OCI-LY1 (cell line): Measurements from ENCODE around the gene ZMIZ2.

Source experiments
- H2AFZ ChIP-seq: fragments of 200-600 bp; sonication (generic), shearing (Covaris generic); 2 replicates; pipeline ENCODE4 v1.6.0; 2014; ENCODE audit warnings: antibody characterized with exemption, mild to moderate bottlenecking, low read length
- H3F3A ChIP-seq: fragments of 200-600 bp; sonication (generic), shearing (Covaris generic); 2 replicates; pipeline ENCODE4 v1.6.0; 2014; ENCODE audit warnings: mild to moderate bottlenecking, antibody characterized with exemption, low read length, moderate library complexity; ENCODE audit not compliant: insufficient read depth
- H3K27ac ChIP-seq: fragments of 200-600 bp; sonication (generic); 2 replicates; pipeline ENCODE4 v1.5.1; 2014; ENCODE audit warnings: low read length, mixed run types, mild to moderate bottlenecking, low read depth; ENCODE audit not compliant: poor library complexity, severe bottlenecking
- H3K27me3 ChIP-seq: fragments of 200-600 bp; sonication (generic); 2 replicates; pipeline ENCODE4 v1.6.0; 2014; ENCODE audit warnings: antibody characterized with exemption, mild to moderate bottlenecking, low read length, moderate library complexity; ENCODE audit not compliant: insufficient read depth
- H3K36me3 ChIP-seq: fragments of 200-600 bp; sonication (generic); 2 replicates; pipeline ENCODE4 v1.6.1; 2014; ENCODE audit warnings: mild to moderate bottlenecking, antibody characterized with exemption, low read length, moderate library complexity, mixed read lengths; ENCODE audit not compliant: insufficient read depth
- H3K4me1 ChIP-seq: fragments of 200-600 bp; sonication (generic); 2 replicates; pipeline ENCODE4 v1.5.1; 2014; ENCODE audit warnings: mild to moderate bottlenecking, low read length, moderate library complexity; ENCODE audit not compliant: insufficient read depth, severe bottlenecking
- H3K4me2 ChIP-seq: fragments of 200-600 bp; sonication (generic), shearing (Covaris generic); 2 replicates; pipeline ENCODE4 v1.6.1; 2014; ENCODE audit warnings: low read length
- H3K4me3 ChIP-seq: fragments of 200-600 bp; sonication (generic); 2 replicates; pipeline ENCODE4 v1.5.1; 2014; ENCODE audit warnings: low read length, low read depth, mild to moderate bottlenecking, mixed read lengths; ENCODE audit not compliant: poor library complexity, severe bottlenecking
- H3K79me2 ChIP-seq: fragments of 200-600 bp; shearing (Covaris generic); 2 replicates; pipeline ENCODE4 v1.6.1; 2016; ENCODE audit warnings: mixed run types, low read length, mixed read lengths; ENCODE audit not compliant: insufficient read depth
- H3K9ac ChIP-seq: fragments of 200-600 bp; sonication (generic), shearing (Covaris generic); 2 replicates; pipeline ENCODE4 v1.6.1; 2014; ENCODE audit warnings: mild to moderate bottlenecking, low read length, mixed read lengths
- H3K9me2 ChIP-seq: fragments of 200-600 bp; sonication (generic), shearing (Covaris generic); 2 replicates; pipeline ENCODE4 v1.6.1; 2014; ENCODE audit warnings: low read depth, mild to moderate bottlenecking, low read length, mixed read lengths
- H3K9me3 ChIP-seq: fragments of 200-600 bp; shearing (Covaris generic); 2 replicates; pipeline ENCODE4 v1.6.1; 2014; ENCODE audit warnings: low read length, mixed read lengths
- H4K20me1 ChIP-seq: fragments of 200-600 bp; sonication (generic), shearing (Covaris generic); 2 replicates; pipeline ENCODE4 v1.6.0; 2016; ENCODE audit warnings: mild to moderate bottlenecking, low read length; ENCODE audit not compliant: insufficient read depth
- EZH2 ChIP-seq: fragments of 200-600 bp; sonication (generic), shearing (Covaris generic); IDR thresholded peaks from 2 replicates; pipeline ENCODE4 v1.8.0; 2017; ENCODE audit warnings: borderline replicate concordance, mixed run types, mild to moderate bottlenecking, antibody characterized with exemption, low read length, moderate library complexity, mixed read lengths
- TF ChIP-seq, protein P1 (sequence below): fragments of 200-600 bp; sonication (generic), shearing (Covaris generic); IDR thresholded peaks from 2 replicates; pipeline ENCODE4 v1.5.1; 2017; ENCODE audit warnings: mild to moderate bottlenecking, antibody characterized with exemption, low read length, moderate library complexity, mixed read lengths

Gene ZMIZ2

DNA sequence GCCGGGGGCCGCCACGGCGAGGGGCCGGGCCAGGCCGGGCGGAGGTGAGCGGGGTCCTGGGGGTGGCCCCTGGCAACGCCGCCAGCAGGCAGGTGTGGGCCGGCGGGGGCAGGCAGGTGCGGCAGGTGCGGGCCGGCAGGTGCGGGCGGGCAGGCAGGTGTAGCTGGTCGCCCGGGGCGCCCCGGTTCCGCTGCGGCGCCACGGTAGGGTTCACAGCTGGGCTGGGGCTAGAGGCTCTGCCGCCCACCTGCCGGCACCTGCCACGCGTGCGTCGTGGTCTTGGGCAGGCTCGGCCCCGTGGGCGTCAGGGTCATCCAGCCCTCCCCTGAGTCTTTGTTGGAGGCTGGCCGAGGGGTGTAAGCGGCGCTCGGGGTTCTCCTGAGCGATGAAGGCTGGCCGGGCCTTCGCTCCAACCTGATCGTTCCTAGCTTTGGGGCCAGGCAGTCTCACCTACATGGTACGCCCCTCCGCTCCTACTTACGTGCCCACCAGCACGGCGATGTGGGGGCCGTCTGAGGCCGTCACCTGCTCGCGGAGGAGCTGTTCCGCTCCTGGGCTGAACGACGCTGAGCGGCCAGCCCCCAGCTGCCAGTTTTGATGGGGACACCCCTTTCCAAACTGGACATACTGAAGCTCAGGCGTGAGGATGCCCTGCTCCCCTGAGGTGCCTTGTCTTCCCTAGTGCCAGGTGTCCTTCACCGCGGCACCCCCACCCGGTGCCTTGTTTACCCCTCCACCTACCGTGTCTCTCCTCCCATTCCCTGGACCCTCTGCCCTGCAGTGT is 493 bp downstream of the ZMIZ2 start:
- H3K9me2 ChIP-seq: no peaks in the 10 kb centered on the region
- H3K27ac ChIP-seq: peak overlapping the region; percentile 76
- H3K4me2 ChIP-seq: peak overlapping the region; percentile 78
- H3K36me3 ChIP-seq: no peaks in the 10 kb centered on the region
- H4K20me1 ChIP-seq: no peaks in the 10 kb centered on the region
- H3K79me2 ChIP-seq: peaks cover 16% of the 10 kb centered on the region; the same call in 1 of the 2 replicates
- H3K9me3 ChIP-seq: no peaks in the 10 kb centered on the region
- H3K4me1 ChIP-seq: peaks cover 43% of the 10 kb centered on the region
- H3K9ac ChIP-seq: peak overlapping the region; percentile 74
- no peak overlapping the region for H2AFZ ChIP-seq
- peak overlapping the region; percentile 85 for H3K4me3 ChIP-seq
- TF ChIP-seq EZH2: no peak
- TF ChIP-seq, protein P1, sequence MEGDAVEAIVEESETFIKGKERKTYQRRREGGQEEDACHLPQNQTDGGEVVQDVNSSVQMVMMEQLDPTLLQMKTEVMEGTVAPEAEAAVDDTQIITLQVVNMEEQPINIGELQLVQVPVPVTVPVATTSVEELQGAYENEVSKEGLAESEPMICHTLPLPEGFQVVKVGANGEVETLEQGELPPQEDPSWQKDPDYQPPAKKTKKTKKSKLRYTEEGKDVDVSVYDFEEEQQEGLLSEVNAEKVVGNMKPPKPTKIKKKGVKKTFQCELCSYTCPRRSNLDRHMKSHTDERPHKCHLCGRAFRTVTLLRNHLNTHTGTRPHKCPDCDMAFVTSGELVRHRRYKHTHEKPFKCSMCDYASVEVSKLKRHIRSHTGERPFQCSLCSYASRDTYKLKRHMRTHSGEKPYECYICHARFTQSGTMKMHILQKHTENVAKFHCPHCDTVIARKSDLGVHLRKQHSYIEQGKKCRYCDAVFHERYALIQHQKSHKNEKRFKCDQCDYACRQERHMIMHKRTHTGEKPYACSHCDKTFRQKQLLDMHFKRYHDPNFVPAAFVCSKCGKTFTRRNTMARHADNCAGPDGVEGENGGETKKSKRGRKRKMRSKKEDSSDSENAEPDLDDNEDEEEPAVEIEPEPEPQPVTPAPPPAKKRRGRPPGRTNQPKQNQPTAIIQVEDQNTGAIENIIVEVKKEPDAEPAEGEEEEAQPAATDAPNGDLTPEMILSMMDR: no peak
- H3F3A ChIP-seq: 0 out of 2 replicates have a peak, but pooled peaks cover 4% of the 10 kb centered on the region
- H3K27me3 ChIP-seq: no peaks in the 10 kb centered on the region

DNA sequence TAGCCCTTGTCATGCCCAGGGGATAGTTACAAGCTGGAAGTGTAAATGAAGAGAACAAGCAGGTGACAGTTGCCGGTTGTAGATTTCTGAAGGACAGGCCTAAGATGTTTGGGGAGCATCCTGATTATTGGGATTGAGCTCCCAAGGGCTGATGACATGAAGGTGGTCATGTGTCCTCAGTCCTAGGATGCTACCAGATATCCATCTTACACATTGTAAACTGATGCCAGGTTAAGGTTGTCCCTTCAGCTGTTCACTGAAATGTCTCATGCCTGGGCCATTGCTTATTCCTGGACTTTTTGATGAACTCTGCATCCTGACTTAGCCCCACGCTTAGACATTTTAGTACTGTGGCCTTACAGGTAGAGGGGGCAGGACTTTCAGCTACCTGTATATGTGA is 1.3 kb downstream of the ZMIZ2 start:
- H3K4me1 ChIP-seq: peaks cover 43% of the 10 kb centered on the region
- H2AFZ ChIP-seq: no peak overlapping the region
- no peaks in the 10 kb centered on the region for H3F3A ChIP-seq
- peaks cover 18% of the 10 kb centered on the region; the same call in 1 of the 2 replicates for H3K79me2 ChIP-seq
- no peaks in the 10 kb centered on the region for H3K27me3 ChIP-seq
- no peak for TF ChIP-seq EZH2
- TF ChIP-seq, protein P1: no peak
- H4K20me1 ChIP-seq: no peaks in the 10 kb centered on the region
- H3K9me3 ChIP-seq: no peaks in the 10 kb centered on the region
- peak overlapping the region; percentile 85 for H3K4me3 ChIP-seq
- peak overlapping the region; percentile 78 for H3K4me2 ChIP-seq
- no peaks in the 10 kb centered on the region for H3K9me2 ChIP-seq
- H3K27ac ChIP-seq: peak overlapping the region; percentile 76
- peak overlapping the region; percentile 74; the same call in 1 of the 2 replicates for H3K9ac ChIP-seq
- no peaks in the 10 kb centered on the region for H3K36me3 ChIP-seq

DNA sequence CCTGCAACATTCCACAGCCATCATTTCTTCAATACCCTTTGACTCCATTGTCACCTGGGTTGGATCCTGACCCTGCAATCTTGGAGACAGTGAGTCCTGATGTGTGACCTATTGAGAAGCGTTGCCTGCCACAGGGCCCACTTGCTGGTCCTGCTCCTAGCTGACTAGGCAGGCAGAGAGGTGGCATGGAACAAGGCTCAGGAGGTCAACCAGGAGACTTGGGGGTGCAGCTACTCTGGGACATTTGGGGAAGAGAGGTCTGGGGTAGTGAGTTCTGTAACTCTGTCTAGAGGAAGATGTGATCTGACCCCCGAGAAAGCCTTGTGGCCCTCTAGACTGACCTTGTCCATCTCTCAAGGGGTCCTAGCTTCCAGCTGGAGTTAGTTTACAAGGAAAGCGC is 1.8 kb downstream of the ZMIZ2 start:
- Histone ChIP-seq H3F3A (no peaks in the 10 kb centered on the region), H3K4me2 (peak overlapping the region; percentile 78), H3K79me2 (peaks cover 18% of the 10 kb centered on the region; the same call in 1 of the 2 replicates), H3K9me3 (no peaks in the 10 kb centered on the region), H3K36me3 (no peaks in the 10 kb centered on the region), H3K27me3 (no peaks in the 10 kb centered on the region), H3K9me2 (no peaks in the 10 kb centered on the region), H3K27ac (peak overlapping the region; percentile 76), H3K4me3 (peak overlapping the region; percentile 85), H3K9ac (peak overlapping the region; percentile 28; the same call in 1 of the 2 replicates), H2AFZ (no peak overlapping the region), H4K20me1 (no peaks in the 10 kb centered on the region), H3K4me1 (peaks cover 43% of the 10 kb centered on the region)
- TF ChIP-seq EZH2: no peak
- TF ChIP-seq, protein P1: no peak
